ENCODE measurements around the gene SSC5D.

The SSC5D gene

DNA sequence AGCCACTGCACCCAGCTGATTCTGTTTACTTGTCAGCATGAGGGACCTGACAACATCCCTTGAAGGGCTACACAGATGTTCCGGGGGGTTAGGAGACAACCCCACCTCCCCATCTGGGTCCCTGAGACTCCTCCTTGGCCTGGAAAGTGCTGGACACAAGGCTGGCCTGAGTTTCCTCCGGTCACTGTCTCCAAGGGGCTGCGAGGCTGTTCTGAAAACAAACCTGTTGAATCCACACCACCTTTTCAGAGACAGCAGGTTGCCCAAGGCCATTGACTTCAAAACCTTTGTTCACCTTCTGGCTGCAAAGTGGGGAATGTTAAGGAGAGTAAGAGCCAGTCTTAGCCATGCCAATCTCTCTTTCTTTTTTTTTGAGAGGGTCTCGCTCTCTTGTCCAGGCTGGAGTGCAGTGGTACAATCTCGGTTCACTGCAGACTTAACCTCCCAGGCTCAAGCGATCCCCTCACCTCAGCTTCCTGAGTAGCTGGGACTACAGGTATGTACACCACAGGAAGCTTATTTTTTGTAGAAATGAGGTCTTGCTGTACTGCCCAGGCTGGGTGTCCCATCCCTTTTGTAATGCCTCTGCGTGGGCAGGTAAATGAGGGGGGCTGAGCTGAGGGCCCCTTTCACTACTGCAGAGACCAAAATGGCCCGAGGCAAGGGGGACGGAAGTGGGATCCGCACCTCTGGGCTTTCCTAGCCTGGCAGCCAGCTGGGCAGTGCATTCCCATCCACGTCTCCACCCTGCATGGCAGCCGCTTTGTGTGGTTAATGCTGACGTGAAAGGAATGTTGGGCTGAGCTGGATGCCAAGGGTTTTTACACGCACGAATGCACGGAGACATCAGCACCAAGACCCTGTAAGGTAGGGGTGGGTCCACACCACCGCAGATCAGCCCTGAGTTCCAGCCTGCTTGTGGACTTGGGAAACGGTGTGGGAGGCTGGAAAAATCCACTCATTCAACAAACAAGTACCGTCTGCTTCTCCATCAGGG is 13.7 kb upstream of the SSC5D start:
- DNase-seq = no peak

DNA sequence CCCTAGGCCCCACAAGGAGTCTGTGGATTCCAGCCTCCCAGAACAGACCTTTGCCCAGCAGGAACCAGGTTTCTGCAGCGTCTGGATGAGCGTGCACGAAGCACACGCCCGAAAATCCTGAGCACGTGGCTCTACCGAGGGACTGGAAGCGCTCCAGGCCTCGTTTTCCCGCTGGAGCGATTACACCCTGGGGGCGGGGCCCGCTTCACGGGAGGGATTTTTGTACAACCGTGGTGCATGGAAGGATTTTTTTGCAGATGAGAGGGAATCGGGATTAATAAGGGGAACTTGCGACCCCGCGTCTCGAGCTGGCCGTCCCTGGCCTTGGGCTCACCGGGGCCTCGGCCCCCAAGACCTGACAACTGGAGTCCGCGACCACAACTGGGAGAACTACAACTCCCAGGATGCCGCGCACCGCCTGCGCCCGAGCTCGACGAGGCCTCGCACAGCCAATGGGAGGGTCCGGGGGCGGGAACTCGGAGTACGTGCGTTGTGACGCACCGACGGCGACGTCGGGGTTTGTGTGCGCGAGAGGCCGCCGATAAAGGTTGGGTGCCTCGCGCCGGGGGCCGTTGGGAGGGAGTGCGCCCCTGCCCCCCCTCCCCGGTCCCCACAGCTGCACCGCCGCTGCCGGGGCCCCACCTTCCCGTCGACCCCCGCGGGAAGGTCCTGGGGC is 12.0 kb upstream of the SSC5D start, which contains the start of gene ZNF628:
TSS of gene ZNF628 (plus strand) at position 518 of the 676 bp plus-strand sequence. CDS start 3,294 bp downstream, outside the sequence.
- DNase-seq = peak; percentile 98

DNA sequence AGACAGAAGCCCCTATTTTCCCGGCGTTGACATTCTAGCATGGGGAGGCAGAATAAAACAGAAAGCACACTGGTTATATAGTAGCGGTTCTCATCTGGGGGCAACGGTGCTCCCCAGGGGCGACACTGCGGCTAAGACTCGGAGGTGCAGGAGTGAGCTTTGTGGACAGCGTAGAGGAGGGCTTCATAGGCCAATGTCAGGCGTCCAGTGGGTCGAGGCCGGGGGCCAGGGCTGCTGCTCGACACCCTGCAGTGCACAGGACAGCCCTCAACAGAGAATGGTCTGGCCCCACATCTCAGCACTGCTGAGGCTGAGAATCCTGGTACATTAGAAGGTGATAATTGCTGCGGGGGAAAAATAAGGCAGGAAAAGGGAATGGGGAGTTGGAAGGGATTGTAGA is 10.3 kb upstream of the SSC5D start:
- DNase-seq = no peak

DNA sequence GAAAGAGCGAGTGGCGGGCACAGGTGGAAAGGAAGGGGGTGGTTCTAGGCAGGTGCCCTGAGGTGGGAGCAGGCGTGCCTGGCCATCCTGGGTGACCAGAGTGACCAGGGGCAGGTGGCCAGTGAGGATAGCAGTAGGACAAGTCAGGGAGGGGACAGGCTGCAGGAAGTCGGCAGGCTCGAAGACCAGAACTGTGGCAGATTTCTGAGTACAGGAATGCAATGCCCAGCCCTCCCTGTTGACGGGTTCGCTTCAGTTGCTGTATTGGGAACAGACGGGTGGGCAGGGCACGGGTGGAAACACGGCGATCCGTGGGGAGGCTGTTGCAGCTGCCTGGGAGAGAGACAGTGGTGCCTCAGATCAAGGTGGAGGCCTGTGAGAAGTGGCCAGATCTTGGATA is 9.9 kb upstream of the SSC5D start:
- DNase-seq = no peak

DNA sequence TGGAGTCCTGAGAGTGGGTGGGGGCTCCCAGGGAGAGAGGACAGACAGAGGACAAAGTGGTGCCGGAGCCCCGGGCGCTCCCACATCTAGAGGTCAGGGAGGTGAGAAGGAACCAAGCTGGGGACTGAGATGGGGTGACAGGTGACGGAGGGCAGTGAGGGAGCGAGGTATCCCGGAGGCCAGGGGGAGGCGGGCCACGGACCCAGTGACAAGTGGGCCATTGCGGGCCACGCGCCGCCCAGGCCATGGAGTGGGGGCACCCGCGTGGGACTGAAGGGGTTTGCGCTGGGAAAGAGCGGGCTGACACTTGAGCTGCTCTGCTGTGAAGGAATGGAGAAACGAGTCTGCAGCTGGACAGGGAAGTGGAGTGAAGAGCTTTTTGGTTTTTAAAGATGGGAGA is 9.2 kb upstream of the SSC5D start:
- no peak for DNase-seq

DNA sequence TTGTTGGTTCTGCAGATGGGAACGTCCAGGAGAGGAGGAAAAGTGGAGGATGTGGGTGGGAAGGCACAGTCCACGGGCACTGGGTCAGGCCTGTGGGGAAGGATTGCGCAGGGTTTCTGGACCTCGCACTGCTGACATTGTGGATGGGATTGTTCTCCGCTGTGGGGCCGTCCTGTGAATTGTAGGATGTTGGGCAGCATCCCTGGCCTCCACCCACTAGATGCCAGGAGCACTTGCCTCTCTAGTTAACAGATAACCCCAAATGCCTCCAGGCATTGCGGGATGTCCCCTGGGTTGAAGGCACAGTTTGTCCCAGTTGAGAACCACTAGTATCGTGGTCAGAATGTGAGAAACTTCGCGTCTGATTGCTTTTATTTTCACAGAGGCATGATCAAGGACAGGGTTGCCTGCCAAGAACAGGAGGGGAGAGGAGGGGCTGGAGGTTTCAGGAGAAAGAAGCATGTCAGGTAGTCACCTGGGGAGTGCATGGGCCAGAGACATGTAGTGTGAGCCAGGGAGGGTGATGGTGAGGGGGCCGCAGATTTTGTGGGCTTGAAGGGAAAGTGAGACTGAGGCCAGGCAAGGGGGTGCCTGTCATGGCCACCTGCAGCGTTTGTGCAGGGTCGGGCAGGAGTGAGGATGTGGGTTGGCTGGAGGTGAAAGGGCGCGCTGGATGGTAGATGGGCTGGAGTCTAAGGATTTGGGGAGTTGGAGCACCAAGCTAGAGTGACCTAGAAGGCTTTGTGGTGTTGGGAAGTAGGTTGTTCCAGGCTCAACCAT is 8.6 kb upstream of the SSC5D start:
- no peak for DNase-seq

DNA sequence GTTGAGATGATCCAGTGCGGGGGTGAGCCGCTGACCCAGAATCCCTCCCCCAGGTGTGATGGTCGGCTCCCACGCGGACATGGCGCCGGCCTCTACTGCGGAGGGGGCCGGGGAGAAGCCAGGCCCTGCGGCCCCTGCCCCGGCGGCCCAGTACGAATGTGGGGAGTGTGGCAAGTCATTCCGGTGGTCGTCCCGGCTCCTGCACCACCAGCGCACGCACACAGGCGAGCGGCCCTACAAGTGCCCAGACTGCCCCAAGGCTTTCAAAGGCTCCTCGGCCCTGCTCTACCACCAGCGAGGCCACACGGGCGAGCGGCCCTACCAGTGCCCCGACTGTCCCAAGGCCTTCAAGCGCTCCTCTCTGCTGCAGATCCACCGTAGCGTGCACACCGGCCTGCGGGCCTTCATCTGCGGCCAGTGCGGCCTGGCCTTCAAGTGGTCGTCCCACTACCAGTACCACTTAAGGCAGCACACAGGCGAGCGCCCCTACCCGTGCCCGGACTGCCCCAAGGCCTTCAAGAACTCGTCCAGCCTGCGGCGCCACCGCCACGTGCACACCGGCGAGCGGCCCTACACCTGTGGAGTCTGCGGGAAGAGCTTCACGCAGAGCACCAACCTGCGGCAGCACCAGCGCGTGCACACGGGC is 7.0 kb upstream of the SSC5D start:
- DNase-seq = peak; percentile 44

DNA sequence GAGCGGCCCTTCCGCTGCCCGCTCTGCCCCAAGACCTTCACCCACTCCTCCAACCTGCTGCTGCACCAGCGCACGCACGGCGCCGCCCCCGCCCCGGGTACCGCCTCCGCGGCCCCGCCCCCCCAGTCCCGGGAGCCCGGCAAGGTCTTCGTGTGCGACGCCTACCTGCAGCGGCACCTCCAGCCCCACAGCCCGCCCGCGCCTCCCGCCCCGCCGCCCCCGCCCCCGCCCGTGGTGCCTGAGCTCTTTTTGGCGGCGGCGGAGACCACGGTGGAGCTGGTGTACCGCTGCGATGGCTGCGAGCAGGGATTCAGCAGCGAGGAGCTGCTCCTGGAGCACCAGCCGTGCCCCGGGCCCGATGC is 6.5 kb upstream of the SSC5D start:
- no peak for DNase-seq

DNA sequence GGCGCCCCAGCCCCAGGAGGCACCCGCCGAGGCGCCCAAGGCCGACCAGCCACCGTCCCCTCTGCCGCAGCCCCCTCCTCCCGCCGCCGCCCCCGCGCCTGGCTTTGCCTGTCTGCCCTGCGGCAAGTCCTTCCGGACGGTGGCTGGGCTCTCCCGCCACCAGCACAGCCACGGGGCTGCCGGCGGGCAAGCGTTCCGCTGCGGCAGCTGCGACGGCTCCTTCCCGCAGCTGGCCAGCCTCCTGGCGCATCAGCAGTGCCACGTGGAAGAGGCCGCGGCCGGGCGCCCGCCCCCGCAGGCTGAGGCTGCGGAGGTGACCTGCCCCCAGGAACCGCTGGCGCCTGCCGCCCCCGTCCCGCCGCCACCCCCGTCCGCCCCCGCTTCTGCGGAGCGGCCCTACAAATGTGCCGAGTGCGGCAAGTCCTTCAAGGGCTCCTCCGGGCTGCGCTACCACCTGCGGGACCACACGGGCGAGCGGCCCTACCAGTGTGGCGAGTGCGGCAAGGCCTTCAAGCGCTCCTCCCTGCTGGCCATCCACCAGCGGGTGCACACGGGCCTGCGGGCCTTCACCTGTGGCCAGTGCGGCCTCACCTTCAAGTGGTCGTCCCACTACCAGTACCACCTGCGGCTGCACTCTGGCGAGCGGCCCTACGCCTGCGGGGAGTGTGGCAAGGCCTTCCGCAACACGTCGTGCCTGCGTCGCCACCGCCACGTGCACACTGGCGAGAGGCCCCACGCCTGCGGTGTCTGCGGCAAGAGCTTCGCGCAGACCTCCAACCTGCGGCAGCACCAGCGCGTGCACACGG is 5.9 kb upstream of the SSC5D start:
- no peak for DNase-seq

DNA sequence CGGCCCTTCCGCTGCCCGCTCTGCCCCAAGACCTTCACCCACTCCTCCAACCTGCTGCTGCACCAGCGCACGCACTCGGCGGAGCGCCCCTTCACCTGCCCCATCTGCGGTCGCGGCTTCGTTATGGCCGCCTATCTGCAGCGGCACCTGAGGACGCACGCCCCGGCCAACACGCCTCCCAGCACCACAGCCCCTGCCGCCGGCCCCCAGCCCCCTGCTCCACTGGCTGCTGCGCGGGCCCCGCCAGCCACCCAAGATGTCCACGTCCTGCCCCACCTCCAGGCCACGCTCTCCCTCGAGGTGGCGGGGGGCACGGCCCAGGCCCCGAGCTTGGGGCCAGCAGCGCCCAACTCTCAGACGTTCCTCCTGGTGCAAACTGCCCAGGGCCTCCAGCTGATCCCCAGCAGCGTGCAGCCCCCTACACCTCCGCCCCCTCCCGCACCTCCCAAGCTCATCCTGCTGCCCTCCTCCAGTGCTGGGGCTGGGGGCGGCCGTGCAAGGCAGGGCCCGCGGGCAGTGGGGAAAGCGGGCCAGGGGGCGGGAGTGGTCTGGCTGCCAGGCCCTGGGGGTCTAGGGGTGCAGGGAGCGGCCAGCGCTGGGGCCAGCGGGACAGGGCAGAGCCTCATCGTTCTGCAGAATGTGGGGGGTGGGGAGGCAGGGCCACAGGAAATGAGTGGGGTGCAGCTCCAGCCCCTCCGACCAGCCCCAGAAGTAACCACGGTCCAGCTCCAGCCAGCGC is 5.1 kb upstream of the SSC5D start:
- DNase-seq = no peak

DNA sequence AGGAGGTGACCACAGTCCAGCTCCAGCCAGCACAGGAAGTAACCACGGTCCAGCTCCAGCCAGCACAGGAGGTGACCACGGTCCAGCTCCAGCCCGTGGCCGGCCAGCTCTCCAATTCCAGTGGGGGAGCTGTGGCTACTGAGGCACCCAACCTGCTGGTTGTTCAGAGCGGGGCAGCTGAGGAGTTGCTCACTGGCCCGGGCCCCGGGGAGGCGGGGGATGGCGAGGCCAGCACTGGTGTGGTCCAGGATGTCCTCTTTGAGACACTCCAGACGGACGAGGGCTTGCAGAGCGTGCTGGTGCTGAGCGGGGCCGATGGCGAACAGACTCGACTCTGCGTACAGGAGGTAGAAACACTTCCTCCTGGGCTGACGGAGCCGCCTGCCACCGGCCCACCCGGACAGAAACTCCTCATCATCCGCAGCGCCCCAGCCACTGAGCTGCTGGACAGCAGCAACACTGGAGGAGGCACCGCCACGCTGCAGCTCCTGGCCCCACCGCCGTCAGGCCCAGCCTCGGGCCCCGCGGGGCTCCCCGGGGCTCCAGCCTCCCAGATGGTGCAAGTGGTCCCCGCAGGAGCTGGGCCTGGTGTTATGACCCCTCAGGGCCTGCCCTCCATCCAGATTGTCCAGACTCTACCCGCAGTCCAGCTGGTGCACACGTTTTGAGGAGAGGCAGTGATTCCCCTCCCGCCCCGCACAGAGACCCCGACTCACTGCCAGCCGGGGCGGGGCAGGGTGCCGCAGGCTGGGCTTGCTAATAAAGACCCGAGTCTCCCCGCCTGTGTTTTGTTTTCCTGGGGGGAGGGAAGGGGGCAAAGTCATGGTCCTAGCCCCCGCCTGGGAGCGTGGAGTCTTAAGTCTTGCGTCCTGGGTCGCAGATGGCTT is 4.3 kb upstream of the SSC5D start:
- no peak for DNase-seq

DNA sequence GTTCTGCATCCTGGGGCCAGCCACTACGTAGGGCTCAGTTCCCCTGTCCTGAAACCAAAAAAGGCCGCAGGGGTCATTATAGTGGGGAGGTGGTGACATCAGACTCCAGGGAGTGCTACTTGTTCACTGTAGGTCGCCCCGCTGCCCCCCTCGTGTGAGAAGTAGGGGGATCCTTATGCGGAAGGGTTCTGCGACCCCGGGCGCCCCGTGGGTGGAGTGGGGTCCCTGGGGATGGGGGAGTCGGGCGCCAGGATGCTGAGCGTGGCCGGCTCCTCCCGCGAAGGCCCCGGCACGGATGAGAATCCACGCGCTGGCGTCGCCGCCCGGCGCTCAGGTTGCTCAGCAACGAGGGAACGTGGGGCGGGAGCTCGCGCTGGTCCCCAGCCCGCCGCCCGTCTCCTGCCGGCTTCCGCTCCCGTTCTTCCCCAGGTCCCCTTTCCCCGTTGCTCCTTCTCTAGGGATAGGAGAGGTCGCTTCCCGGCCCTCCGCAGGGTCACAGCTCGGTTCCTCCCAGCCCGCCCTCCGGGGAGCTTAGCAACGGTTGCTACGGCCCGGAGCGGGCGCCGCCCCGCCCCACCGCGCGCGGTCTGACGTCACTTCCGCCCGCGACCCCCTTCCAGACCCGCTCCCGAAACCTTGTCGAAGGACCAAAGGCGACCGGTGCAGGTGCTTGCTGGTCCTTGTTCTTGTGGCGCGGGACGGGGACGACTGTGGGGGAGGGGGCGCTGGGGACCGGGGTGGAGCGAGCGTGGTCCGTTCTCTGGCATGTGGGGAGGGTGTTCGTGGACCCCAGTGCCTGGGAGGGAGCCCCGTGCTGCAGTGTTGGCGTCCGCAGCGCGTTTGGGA is 3.4 kb upstream of the SSC5D start, which contains the start of gene NAT14:
TSS of gene NAT14 (plus strand) at position 596 of the 846 bp plus-strand sequence. CDS start 521 bp downstream, outside the sequence.
- DNase-seq = peak; percentile 89

DNA sequence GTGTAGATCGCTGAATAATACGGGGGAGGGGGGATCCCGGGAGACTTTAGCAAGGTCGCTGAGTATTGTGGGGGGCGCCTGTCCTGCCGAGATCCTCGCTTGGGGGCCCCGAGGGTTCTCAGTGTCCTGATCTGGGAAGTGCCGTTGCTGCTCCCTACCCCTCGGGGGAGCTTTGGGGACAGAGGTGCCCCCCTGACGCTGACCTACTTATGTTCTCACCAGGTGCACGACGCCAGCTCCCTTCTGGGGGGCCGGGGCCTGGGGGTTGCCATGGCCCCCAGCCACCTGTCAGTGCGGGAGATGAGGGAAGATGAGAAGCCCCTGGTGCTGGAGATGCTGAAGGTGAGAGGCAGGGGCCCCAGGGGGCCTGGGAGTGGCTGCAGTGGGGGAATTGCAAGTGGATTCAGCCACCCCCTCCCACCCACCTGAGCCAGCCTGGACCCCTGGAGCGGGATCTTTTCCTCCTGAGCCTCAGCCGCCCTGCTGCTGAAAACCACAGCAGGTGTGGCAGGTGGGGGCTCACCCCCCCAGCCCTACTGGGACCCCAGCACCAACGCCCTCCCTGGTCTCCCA is 2.7 kb upstream of the SSC5D start:
- DNase-seq = peak; percentile 64

DNA sequence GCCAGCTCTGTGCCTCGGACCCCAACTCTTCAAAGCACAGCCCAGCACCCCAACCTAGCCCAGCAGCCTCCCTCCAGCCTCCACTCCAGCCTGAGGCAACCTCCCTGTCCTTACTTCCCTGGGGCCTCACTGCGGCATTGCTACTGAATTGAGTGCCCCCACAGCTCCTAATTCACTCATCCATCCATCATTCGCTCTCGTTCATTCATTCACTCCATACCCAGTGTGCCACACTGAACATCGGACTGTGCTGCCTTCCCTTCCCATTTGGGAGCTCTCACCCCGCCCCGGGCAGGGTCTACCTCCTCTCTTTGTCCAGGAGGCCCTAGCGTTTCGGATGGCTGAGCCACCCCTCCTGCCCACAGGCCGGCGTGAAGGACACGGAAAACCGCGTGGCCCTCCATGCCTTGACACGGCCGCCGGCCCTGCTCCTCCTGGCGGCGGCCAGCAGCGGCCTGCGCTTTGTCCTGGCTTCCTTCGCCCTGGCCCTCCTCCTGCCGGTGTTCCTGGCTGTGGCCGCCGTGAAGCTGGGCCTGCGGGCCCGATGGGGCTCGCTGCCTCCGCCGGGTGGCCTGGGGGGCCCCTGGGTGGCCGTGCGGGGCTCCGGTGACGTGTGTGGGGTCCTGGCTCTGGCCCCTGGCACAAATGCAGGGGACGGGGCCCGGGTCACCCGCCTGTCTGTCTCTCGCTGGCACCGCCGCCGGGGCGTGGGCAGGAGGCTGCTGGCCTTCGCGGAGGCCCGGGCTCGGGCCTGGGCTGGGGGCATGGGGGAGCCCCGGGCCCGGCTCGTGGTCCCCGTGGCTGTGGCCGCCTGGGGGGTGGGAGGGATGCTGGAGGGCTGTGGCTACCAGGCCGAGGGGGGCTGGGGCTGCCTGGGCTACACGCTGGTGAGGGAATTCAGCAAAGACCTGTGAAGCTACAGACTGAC is 1.9 kb upstream of the SSC5D start:
- DNase-seq = peak; percentile 57

DNA sequence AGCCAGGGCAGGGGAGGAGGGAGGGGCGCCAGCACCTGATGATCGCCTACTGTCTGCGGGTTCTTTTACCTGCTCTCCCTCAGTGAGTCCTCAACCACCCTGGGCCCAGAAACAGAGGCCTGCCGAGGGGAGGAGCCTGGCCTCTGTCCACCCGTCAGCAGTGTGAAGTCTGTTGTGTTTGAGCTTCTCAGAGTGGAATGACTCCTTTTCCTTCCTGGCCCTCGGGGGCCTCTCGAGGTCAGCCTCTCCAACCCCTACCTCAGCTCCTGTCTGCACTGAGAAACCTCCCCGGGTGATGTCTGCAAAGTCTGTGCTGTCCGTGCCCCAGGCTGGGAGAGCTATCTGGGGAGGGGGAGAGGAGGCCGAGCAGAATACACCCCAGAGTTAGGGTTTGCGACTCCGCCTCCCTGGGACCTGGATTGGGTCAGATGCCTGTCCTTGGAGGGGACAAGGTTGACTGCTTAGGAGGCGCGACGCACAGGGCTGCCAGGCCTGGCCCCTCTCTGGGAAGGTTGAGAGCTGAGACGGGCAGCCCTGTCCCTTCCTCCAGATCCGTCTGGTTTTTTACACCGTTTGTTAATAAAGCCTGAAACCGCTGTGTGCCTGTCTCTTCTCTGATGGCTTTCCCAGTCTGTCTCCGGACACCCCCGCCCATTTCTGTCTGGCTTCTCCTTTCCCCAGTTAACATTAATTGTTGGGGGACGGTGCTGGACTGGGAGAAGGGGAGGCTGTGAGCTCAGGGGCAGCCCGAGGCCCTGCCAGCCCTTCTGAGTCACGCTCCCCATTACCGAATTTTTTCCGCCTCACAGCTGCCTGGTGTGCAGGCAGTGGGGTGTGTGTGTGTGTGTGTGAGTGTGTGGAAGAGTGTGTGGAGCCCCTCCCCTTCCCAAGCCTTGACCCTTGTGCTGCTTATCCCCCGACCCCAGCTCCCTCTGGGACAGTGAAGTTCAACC is 989 bp upstream of the SSC5D start:
- DNase-seq = peak; percentile 61
